ENCODE data around the gene CERCAM.
"Not testable (repeated sequence)": the region's sequence is repeated elsewhere in the genome, so short reads cannot be mapped to it uniquely, and the experiment has no call there.

Gene CERCAM

GRCh38 chr9:128393145-128393775 is 27.4 kb upstream of the CERCAM start:
- DNase-seq (ENCODE audit: insufficient read length, low spot score) (no peak), FAIRE-seq (no peak)

GRCh38 chr9:128393970-128394369 is 26.7 kb upstream of the CERCAM start:
- FAIRE-seq, result no peak
- DNase-seq (ENCODE audit: insufficient read length, low spot score), result no peak

- FAIRE-seq (no peak), DNase-seq (ENCODE audit: insufficient read length, low spot score) (no peak)
Observed at GRCh38 chr9:128394379-128395168, 26.1 kb upstream of the CERCAM start.

- DNase-seq (ENCODE audit: insufficient read length, low spot score), result no peak
- FAIRE-seq, result no peak
Observed at GRCh38 chr9:128396970-128397613, 23.6 kb upstream of the CERCAM start.

GRCh38 chr9:128397831-128398230 is 22.8 kb upstream of the CERCAM start:
- FAIRE-seq, result no peak

GRCh38 chr9:128399861-128400260 is 20.8 kb upstream of the CERCAM start:
- FAIRE-seq, result no peak
- DNase-seq (ENCODE audit: insufficient read length, low spot score), result no peak

More at GRCh38 chr9:128397831-128398230, 22.8 kb upstream of the CERCAM start:
- no peak for DNase-seq (ENCODE audit: insufficient read length, low spot score)

- DNase-seq (ENCODE audit: insufficient read length, low spot score) (no peak), FAIRE-seq (no peak)
Observed at GRCh38 chr9:128404560-128404959, 16.1 kb upstream of the CERCAM start.

GRCh38 chr9:128405077-128405779 is 15.4 kb upstream of the CERCAM start:
- no peak for FAIRE-seq
- DNase-seq (ENCODE audit: insufficient read length, low spot score), result no peak

GRCh38 chr9:128405780-128406171 is 14.9 kb upstream of the CERCAM start:
- FAIRE-seq (no peak), DNase-seq (ENCODE audit: insufficient read length, low spot score) (no peak)

- FAIRE-seq, result no peak
Observed at GRCh38 chr9:128406848-128407391, 13.7 kb upstream of the CERCAM start.

GRCh38 chr9:128408963-128409431 is 11.7 kb upstream of the CERCAM start:
- FAIRE-seq (no peak), DNase-seq (ENCODE audit: insufficient read length, low spot score) (no peak)

More at GRCh38 chr9:128406848-128407391, 13.7 kb upstream of the CERCAM start:
- no peak for DNase-seq (ENCODE audit: insufficient read length, low spot score)

GRCh38 chr9:128409450-128409849 is 11.2 kb upstream of the CERCAM start:
- no peak for DNase-seq (ENCODE audit: insufficient read length, low spot score)
- no peak for FAIRE-seq

GRCh38 chr9:128409978-128410377 is 10.7 kb upstream of the CERCAM start:
- DNase-seq (ENCODE audit: insufficient read length, low spot score) (no peak), FAIRE-seq (no peak)

- DNase-seq (ENCODE audit: insufficient read length, low spot score) (no peak), FAIRE-seq (no peak)
Observed at GRCh38 chr9:128411364-128412119, 9.1 kb upstream of the CERCAM start.

GRCh38 chr9:128412120-128412790 is 8.4 kb upstream of the CERCAM start:
- no peak for DNase-seq (ENCODE audit: insufficient read length, low spot score)
- FAIRE-seq, result no peak

- DNase-seq (ENCODE audit: insufficient read length, low spot score); FAIRE-seq: not testable (repeated sequence)
Observed at GRCh38 chr9:128413728-128414127, 6.9 kb upstream of the CERCAM start.

GRCh38 chr9:128414461-128414860 is 6.2 kb upstream of the CERCAM start:
- FAIRE-seq, result no peak
- DNase-seq (ENCODE audit: insufficient read length, low spot score), result no peak

GRCh38 chr9:128415281-128415680 is 5.4 kb upstream of the CERCAM start:
- DNase-seq (ENCODE audit: insufficient read length, low spot score) (no peak), FAIRE-seq (no peak)

- DNase-seq (ENCODE audit: insufficient read length, low spot score) (no peak), FAIRE-seq (no peak)
Observed at GRCh38 chr9:128416014-128416413, 4.6 kb upstream of the CERCAM start.

Measured in GM19239 (cell line).